Thymus (tissue), 11 donors: ENCODE measurements around the gene PLEKHG5. TPM values are rescaled to one million over a fixed set of nuclear protein-coding genes. Genes with fewer than 3 reads are reported as not detected.
"Not testable (repeated sequence)": the region's sequence is repeated elsewhere in the genome, so short reads cannot be mapped to it uniquely, and the experiment has no call there.

Experiments
- DNase-seq, 9 donors: peaks; one replicate each; pipeline ENCODE4 v3.0.0-alpha.2; 2013; ENCODE audit warnings: low spot score in 9 of 9, low read depth in 6 of 9, missing footprints in 1 of 9
- H3K27ac ChIP-seq, 2 donors: one replicate each; pipeline ENCODE4 v1.5.1; 2013; ENCODE audit warnings: control low read depth in 1 of 2, low read depth in 1 of 2, low read length in 1 of 2, mild to moderate bottlenecking in 1 of 2, moderate library complexity in 1 of 2
- H3K27me3 ChIP-seq, 2 donors: one replicate each; pipeline ENCODE4 v1.5.1; 2013; ENCODE audit warnings: low read length in 1 of 2; ENCODE audit not compliant: control insufficient read depth in 2 of 2, insufficient read depth in 1 of 2
- H3K36me3 ChIP-seq, 2 donors: one replicate each; pipeline ENCODE4 v1.5.1; 2013; ENCODE audit warnings: low read length in 1 of 2, mild to moderate bottlenecking in 1 of 2, moderate library complexity in 1 of 2; ENCODE audit not compliant: control insufficient read depth in 2 of 2, insufficient read depth in 2 of 2
- H3K4me1 ChIP-seq, 2 donors: one replicate each; pipeline ENCODE4 v1.5.1; 2013; ENCODE audit warnings: low read length in 2 of 2; ENCODE audit not compliant: control insufficient read depth in 2 of 2, insufficient read depth in 2 of 2
- H3K4me3 ChIP-seq, 2 donors: one replicate each; pipeline ENCODE4 v1.5.1; 2013; ENCODE audit warnings: low read length in 2 of 2, control low read depth in 1 of 2, mild to moderate bottlenecking in 1 of 2
- H3K9me3 ChIP-seq, 2 donors: one replicate each; pipeline ENCODE4 v1.5.1; 2013; ENCODE audit warnings: low read length in 1 of 2, mild to moderate bottlenecking in 1 of 2; ENCODE audit not compliant: control insufficient read depth in 2 of 2, insufficient read depth in 1 of 2
- WGBS: extraction: QIAGEN DNeasy Blood & Tissue Kit; methylation state at CpG from one replicate; pipeline ENCODE4 v1.1.7; 2013; 5-methylcytosine and 5-hydroxymethylcytosine counted together
- polyA plus RNA-seq: library from polyadenylated mRNA; stranded (reverse); fragments of 200-250 nt; gene quantifications from one replicate; pipeline ENCODE4 v1.2.3, GENCODE V29; 2013
- total RNA-seq: library from RNA; stranded (reverse); fragments of 120-200 nt; gene quantifications from one replicate; pipeline ENCODE4 v1.2.4, GENCODE V29; 2013
- donor health status: healthy.

PLEKHG5 gene
- total and polyA plus RNA-seq, 2 donors = 2.4 to 4.6 TPM

GRCh38 chr1:6495041-6495441, 3.6 kb upstream of the PLEKHG5 start:
- WGBS = 37% methylated on average over 13 of the region's 13 CpGs
- H3K4me1 ChIP-seq = peaks cover 0 to 24% of the 10 kb centered on the region in 2 donors

GRCh38 chr1:6494627-6495026, 3.2 kb upstream of the PLEKHG5 start:
- Histone ChIP-seq H3K4me3 (no peak overlapping the region), H3K27ac (no peak overlapping the region), H3K4me1 (peaks cover 0 to 28% of the 10 kb centered on the region in 2 donors), H3K9me3 (no peaks in the 10 kb centered on the region), H3K36me3 (no peaks in the 10 kb centered on the region), H3K27me3 (peaks cover 34 to 64% of the 10 kb centered on the region in 2 donors)
- DNase-seq = no peak
- 93% methylated on average over 4 of the region's 4 CpGs for WGBS

More at GRCh38 chr1:6495041-6495441, 3.6 kb upstream of the PLEKHG5 start:
- Histone ChIP-seq H3K9me3 (no peaks in the 10 kb centered on the region), H3K4me3 (no peak overlapping the region), H3K27me3 (peaks cover 34 to 66% of the 10 kb centered on the region in 2 donors), H3K27ac (no peak overlapping the region), H3K36me3 (no peaks in the 10 kb centered on the region)
- no peak for DNase-seq

- DNase-seq = not testable (repeated sequence)
- peaks cover 0 to 29% of the 10 kb centered on the region in 2 donors for H3K4me1 ChIP-seq
Measured at GRCh38 chr1:6493834-6494223, 2.4 kb upstream of the PLEKHG5 start.

GRCh38 chr1:6491966-6492365, 499 bp upstream of the PLEKHG5 start:
- Histone ChIP-seq H3K4me1 (peaks cover 0 to 27% of the 10 kb centered on the region in 2 donors), H3K36me3 (no peaks in the 10 kb centered on the region), H3K9me3 (no peaks in the 10 kb centered on the region), H3K4me3 (no peak overlapping the region), H3K27ac (no peak overlapping the region), H3K27me3 (peaks cover 17 to 59% of the 10 kb centered on the region in 2 donors)
- no peak for DNase-seq
- WGBS = 92% methylated on average over 10 of the region's 10 CpGs

More at GRCh38 chr1:6493834-6494223, 2.4 kb upstream of the PLEKHG5 start:
- H3K9me3 ChIP-seq, H3K36me3 ChIP-seq, H3K4me3 ChIP-seq, H3K27ac ChIP-seq: not testable (repeated sequence)
- peaks cover 33 to 62% of the 10 kb centered on the region in 2 donors for H3K27me3 ChIP-seq
- 90% methylated on average over 4 of the region's 4 CpGs for WGBS

GRCh38 chr1:6491081-6491449, 402 bp downstream of the PLEKHG5 start:
- no peaks in the 10 kb centered on the region for H3K9me3 ChIP-seq
- no peak for DNase-seq
- peaks cover 0 to 22% of the 10 kb centered on the region in 2 donors for H3K4me1 ChIP-seq
- WGBS = 45% methylated on average over 6 of the region's 6 CpGs
- H3K4me3 ChIP-seq = peak overlapping the region; percentile 69 to 79
- no peak overlapping the region for H3K27ac ChIP-seq
- peaks cover 13 to 59% of the 10 kb centered on the region in 2 donors for H3K27me3 ChIP-seq
- H3K36me3 ChIP-seq = no peaks in the 10 kb centered on the region

- Histone ChIP-seq H3K4me1 (peaks cover 0 to 25% of the 10 kb centered on the region in 2 donors), H3K27ac (peak overlapping the region in 1 of 2 donors; percentile 61)
Measured at GRCh38 chr1:6490181-6491080, 1.0 kb downstream of the PLEKHG5 start.

GRCh38 chr1:6489799-6490180, 1.7 kb downstream of the PLEKHG5 start:
- peaks cover 0 to 25% of the 10 kb centered on the region in 2 donors for H3K4me1 ChIP-seq
- 13% methylated on average over 21 of the region's 21 CpGs for WGBS
- H3K36me3 ChIP-seq = no peaks in the 10 kb centered on the region
- H3K27me3 ChIP-seq = peaks cover 17 to 58% of the 10 kb centered on the region in 2 donors
- no peaks in the 10 kb centered on the region for H3K9me3 ChIP-seq
- H3K4me3 ChIP-seq = peak overlapping the region; percentile 69 to 79
- H3K27ac ChIP-seq = peak overlapping the region in 1 of 2 donors; percentile 11
- peak in 8 of 9 donors; percentile 29 to 83 (median 62) for DNase-seq

More at GRCh38 chr1:6490181-6491080, 1.0 kb downstream of the PLEKHG5 start:
- Histone ChIP-seq H3K4me3 (peak overlapping the region; percentile 69 to 79), H3K9me3 (no peaks in the 10 kb centered on the region), H3K36me3 (no peaks in the 10 kb centered on the region), H3K27me3 (peaks cover 16 to 58% of the 10 kb centered on the region in 2 donors)
- DNase-seq = peak in 6 of 9 donors; percentile 33 to 73 (median 50)
- WGBS = under 1% methylated on average over 70 of the region's 70 CpGs

GRCh38 chr1:6489383-6489765, 2.1 kb downstream of the PLEKHG5 start:
- Histone ChIP-seq H3K4me1 (peaks cover 0 to 25% of the 10 kb centered on the region in 2 donors), H3K27ac (peak overlapping the region in 1 of 2 donors; percentile 41), H3K36me3 (no peaks in the 10 kb centered on the region), H3K9me3 (no peaks in the 10 kb centered on the region), H3K4me3 (no peak overlapping the region), H3K27me3 (peaks cover 22 to 58% of the 10 kb centered on the region in 2 donors)
- DNase-seq = no peak
- WGBS = 90% methylated on average over 9 of the region's 9 CpGs
